NCI-H146 treated with DMSO at 0.1 percent for 48 hours (cell line): Measurements from ENCODE around the gene PBLD.
"Not testable (repeated sequence)": the region's sequence is repeated elsewhere in the genome, so short reads cannot be mapped to it uniquely, and the experiment has no call there.

ENCODE experiments used
- DNase-seq: peaks from one replicate; lab custom pipeline; 2025; ENCODE audit not compliant: unreplicated experiment; lab: John Stamatoyannopoulos, UW

Gene PBLD

GRCh38 chr10:68284062-68285001, 48.4 kb downstream of the PBLD start:
- no peak for DNase-seq

- no peak for DNase-seq
Measured at GRCh38 chr10:68280758-68281157, 52.0 kb downstream of the PBLD start.

- not testable (repeated sequence) for DNase-seq
Measured at GRCh38 chr10:68278906-68279753, 53.6 kb downstream of the PBLD start.

- not testable (repeated sequence) for DNase-seq
Measured at GRCh38 chr10:68277814-68278213, 54.9 kb downstream of the PBLD start.

GRCh38 chr10:68276224-68276623, 56.5 kb downstream of the PBLD start:
- no peak for DNase-seq

GRCh38 chr10:68275600-68276126, 57.1 kb downstream of the PBLD start:
- DNase-seq, result no peak

- DNase-seq, result no peak
Measured at GRCh38 chr10:68272833-68273232, 59.9 kb downstream of the PBLD start.

GRCh38 chr10:68271196-68271882, 61.4 kb downstream of the PBLD start:
- no peak for DNase-seq

- no peak for DNase-seq
Measured at GRCh38 chr10:68269562-68270290, 63.0 kb downstream of the PBLD start.

GRCh38 chr10:68261132-68261856, 71.4 kb downstream of the PBLD start:
- DNase-seq, result peak; percentile 45

- DNase-seq, result no peak
Measured at GRCh38 chr10:68253346-68253745, 79.4 kb downstream of the PBLD start.

GRCh38 chr10:68251625-68252495, 80.9 kb downstream of the PBLD start:
- no peak for DNase-seq

- DNase-seq, result peak; percentile 46
Measured at GRCh38 chr10:68251151-68251550, 81.6 kb downstream of the PBLD start.

- DNase-seq, result no peak
Measured at GRCh38 chr10:68249297-68249696, 83.4 kb downstream of the PBLD start.

- no peak for DNase-seq
Measured at GRCh38 chr10:68247931-68248330, 84.8 kb downstream of the PBLD start.

- DNase-seq, result not testable (repeated sequence)
Measured at GRCh38 chr10:68246397-68246796, 86.3 kb downstream of the PBLD start.

- DNase-seq, result no peak
Measured at GRCh38 chr10:68242051-68242450, 90.7 kb downstream of the PBLD start.

GRCh38 chr10:68239596-68240150, 93.1 kb downstream of the PBLD start:
- DNase-seq, result no peak
